LNCAP (cell line): ENCODE data around the gene ZNF557.

Source experiments
- CTCF ChIP-seq: fragments of 450-650 bp; IDR thresholded peaks from 2 replicates; pipeline ENCODE4 v1.5.1; 2017; ENCODE audit warnings: mild to moderate bottlenecking

The ZNF557 gene

GRCh38 chr19:7063764-7064418 is 5.6 kb upstream of the ZNF557 start:
- no peak for TF ChIP-seq CTCF

DNA sequence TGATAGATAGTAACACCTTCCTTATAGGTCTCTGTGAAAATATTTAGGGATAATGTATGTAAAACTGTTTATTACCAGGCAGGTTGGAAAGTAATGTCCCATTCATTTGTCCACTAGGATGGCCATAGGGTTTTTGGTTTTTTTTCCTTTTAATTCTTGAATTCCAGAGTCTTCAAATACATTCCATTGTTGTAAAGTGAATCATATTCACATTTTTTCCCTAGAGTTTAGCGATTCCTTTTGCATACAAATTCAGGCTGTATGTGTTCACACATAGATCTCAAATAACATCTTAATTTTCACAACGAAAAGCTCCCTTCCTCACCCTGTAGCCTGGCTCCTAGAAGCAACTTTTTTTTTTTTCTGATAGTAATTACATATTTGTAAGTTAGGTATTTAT is 1.8 kb upstream of the ZNF557 start:
- no peak for TF ChIP-seq CTCF

DNA sequence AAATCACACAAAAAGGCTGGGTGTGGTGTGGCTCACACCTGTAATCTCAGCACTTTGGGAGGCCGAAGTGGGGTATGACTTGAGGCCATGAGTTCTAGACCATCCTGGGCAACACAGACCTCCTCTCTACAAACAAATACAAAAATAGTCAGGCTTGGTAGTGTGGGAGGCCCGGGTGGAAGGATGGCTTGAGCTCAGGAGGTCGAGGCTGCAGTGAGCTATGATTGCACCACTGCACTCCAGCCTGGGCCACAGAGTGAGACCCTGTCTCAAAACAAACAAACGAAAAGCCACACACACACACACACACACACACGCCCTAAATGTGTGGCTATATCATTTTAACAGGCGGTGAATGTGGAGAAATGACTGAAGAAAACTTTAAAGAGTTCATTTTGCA is 904 bp upstream of the ZNF557 start:
- no peak for TF ChIP-seq CTCF

GRCh38 chr19:7069904-7070226 is 362 bp downstream of the ZNF557 start:
- no peak for TF ChIP-seq CTCF

DNA sequence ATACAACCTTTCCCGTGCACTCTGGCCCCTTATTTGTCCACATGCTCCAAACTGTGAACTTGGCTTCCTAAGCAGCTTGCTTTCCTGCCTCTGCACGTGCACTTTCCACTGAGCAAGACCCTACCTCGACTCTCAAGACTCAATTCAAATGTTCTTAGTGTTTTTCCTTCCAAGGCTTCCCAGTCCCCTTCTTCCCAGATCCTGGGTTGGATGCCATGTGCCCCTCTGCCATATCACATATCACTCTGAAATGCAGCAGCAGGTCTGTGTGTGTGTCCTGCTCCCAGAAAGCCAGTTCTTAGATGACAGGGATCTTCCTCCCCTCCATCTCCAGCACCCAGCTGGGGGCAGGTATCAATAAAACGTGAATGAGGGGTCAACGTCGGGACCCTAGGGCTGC is 3.0 kb downstream of the ZNF557 start:
- no peak for TF ChIP-seq CTCF

GRCh38 chr19:7074705-7075282 is 5.3 kb downstream of the ZNF557 start:
- no peak for TF ChIP-seq CTCF

DNA sequence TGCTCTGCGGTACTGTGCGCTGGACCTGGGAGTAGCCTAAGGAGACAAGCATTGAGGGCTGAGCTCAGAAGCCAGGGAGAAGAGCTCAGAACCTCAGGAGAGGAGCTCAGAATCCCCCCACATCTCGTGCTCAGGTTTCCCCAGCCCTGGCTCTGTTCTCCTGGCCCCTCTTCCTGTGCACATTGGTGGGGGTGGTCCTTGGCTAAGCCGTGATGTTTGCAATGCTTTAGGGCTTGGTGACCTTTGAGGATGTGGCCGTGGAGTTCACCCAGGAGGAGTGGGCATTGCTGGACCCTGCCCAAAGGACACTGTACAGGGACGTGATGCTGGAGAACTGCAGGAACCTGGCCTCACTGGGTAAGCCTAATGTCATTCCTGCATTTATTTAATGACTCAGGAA is 6.6 kb downstream of the ZNF557 start:
- TF ChIP-seq CTCF: no peak

- TF ChIP-seq CTCF: no peak
Observed at GRCh38 chr19:7078008-7078407, 8.5 kb downstream of the ZNF557 start.
